ENCODE data around the gene FYN.
"Not testable (repeated sequence)": the region's sequence is repeated elsewhere in the genome, so short reads cannot be mapped to it uniquely, and the experiment has no call there.

The FYN gene

GRCh38 chr6:111850295-111850937 is 22.8 kb downstream of the FYN start:
- DNase-seq (ENCODE audit: low spot score): no peak

DNA sequence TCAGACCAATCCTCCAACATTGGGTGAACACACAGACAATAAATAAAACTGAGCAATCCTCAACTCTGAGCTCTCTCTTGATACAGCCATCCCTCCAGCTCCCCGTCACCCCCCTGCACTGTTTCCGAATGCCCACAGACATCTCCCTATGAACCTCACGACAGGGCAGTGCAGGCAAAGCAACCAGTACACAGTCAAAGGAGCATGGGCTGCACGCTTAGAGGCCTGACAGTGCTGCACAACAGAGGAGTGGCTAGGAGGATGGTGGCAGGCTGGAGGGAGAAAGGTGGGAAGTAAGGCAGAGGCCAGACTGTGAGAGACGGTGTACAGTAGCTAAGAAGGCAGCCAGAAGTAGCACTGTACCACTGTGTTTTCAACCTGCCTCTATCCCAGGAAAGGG is 24.0 kb downstream of the FYN start:
- no peak for DNase-seq (ENCODE audit: low spot score)

DNA sequence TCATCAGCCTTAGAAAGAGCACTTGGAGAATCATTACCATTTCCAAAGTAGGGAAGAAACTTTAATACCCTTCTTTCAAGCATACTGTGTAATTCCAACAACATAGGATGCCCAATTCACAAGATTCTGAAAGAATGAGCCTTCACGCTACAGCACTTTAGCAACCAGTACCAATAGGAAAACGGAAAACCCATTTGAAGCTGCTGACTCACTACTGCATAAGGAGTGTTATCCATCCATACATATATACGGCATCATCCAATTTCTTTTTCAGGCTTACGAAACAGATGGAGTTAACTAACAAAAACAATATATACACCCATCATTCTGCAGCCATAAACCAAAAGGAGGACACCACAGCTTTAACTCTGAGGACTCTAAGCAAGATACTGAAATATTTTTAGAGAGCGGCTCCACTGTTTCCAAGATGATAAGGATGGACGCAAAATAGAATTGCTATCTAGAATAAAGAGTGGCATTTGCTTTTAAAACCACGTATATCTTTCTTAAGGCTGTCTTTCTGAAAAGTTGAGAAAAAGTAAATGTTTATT is 24.9 kb downstream of the FYN start:
- DNase-seq (ENCODE audit: low spot score): no peak

- DNase-seq (ENCODE audit: low spot score): no peak
Measured at GRCh38 chr6:111846492-111847409, 26.5 kb downstream of the FYN start.

DNA sequence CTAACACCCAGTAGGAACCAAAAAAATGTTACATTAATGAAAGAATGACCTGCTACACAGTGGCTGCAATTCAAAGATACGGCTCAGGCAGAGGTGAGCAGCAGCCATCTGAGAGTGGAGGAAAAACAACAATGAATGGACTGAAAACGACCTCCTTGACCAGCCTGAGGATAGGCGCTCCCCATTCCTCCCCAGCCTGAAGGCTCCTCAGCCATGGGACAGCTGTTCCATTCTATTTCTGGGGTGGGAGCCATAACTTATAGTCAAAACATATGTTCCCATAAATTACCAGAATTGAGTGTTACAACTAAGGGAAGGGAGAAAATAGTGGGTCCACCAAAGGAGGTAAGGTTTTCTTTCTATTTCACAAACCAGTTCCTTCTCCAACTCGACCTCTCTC is 27.2 kb downstream of the FYN start:
- DNase-seq (ENCODE audit: low spot score): no peak

- no peak for DNase-seq (ENCODE audit: low spot score)
Measured at GRCh38 chr6:111845441-111845871, 27.8 kb downstream of the FYN start.

DNA sequence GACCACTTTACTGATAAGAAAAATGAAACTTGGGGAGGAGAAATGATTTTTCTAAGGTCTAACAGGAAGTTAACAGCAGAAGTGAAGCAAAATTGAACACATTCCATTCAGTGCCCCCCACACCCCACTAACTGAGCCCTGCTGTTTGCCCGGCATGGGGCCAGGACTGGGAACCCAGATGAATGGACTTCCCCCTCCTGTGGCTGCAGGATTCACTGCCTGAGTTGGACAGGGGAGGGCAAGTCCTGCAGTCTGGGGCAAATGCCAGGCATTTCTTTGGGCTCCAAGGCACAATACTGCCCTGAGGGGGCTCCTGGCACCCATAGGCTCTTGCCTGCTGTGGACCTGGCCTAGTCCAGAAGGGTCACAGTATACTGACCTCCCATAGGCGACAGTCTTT is 28.3 kb downstream of the FYN start:
- DNase-seq (ENCODE audit: low spot score): no peak

DNA sequence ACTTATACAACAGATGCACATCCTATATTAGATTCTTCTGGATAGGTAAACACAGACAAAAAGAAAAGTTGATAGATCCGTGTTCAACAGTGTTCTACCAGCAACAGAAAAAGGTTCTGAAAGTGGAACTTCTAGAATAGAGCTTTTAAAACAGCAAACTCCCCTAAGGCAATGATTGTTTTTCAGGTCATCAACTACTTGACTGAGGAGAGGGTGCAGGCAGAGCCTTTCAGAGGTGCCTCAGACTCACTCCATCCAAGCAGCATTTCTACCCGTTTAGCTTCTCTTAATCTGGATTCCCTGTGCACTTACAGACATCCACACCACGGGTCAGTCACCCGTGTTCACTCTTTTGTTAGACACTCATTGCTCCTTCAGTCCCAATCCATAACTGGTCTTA is 28.9 kb downstream of the FYN start:
- no peak for DNase-seq (ENCODE audit: low spot score)

- no peak for DNase-seq (ENCODE audit: low spot score)
Measured at GRCh38 chr6:111843347-111844147, 29.7 kb downstream of the FYN start.

DNA sequence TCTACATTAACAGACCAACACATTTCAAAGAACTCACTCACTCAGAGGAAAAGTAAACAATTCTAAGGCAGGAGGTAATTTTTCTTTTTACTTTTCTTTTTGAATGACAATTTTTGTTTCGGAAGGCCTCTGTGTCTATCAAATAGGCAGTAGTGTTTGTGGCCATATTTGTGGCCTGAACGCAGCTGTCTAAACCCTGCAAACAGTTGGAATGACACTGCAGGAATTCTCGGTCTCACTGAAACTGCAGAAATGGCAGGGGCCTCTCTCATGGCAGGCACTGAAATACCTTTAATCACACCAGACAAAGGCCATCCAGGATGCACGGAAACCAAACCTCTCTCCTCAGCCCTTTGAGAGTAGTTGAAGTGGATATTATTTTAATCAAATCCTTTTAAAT is 30.4 kb downstream of the FYN start:
- peak; percentile 17 for DNase-seq (ENCODE audit: low spot score)

- no peak for DNase-seq (ENCODE audit: low spot score)
Measured at GRCh38 chr6:111842271-111842822, 30.9 kb downstream of the FYN start.

DNA sequence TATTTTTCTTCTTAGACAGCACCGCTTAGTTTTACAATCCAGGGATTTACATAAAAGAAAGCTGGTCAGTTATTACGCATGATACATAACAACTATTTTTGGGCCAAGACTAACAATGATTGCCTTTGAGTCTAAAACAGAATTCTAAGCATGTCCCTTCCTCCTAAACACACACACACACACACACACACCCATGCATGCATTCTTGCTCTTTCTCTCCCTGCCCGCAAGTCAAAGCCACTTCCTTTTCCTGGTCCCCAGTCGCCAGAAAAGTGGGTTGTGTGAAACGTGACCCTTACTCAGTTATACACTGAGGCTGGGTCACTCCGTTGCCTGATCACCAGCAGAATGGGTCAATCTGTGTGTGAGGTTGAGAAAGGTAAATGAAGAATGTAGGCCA is 31.4 kb downstream of the FYN start:
- peak; percentile 60 for DNase-seq (ENCODE audit: low spot score)

GRCh38 chr6:111840803-111841202 is 32.4 kb downstream of the FYN start:
- DNase-seq (ENCODE audit: low spot score): no peak

DNA sequence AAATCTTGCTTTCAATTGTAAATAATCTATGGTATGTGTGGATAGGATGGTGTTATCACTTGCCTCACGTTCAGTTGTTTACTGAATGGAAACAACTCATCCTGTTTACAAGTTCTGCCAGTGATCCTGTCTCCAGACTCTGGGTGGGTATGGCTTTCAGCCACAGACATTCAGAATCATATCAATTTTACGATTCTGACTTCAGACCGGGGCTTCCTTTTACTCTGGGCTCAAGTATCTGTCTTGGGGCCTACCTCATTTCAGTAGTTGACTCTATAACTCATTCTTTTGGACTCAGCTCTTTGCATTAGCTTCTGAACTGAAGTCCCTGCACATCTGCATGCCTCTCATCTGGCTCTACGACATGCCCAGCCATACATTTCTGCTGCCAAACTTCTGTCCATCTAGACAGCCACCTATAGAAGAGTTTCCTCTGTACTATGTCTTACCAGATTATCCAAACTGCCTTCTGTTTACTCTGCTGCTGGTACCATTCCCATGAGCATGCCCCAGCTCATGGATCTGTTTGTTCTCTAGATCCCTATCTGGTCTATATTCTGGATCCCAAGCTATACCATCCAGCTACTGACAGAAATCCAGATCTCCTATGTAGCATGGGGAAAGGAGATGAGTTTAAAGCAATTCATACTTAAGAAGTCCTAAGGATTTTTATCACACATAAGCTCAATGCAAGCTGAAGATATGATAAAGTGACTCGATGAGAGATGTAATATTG is 34.3 kb downstream of the FYN start:
- no peak for DNase-seq (ENCODE audit: low spot score)

DNA sequence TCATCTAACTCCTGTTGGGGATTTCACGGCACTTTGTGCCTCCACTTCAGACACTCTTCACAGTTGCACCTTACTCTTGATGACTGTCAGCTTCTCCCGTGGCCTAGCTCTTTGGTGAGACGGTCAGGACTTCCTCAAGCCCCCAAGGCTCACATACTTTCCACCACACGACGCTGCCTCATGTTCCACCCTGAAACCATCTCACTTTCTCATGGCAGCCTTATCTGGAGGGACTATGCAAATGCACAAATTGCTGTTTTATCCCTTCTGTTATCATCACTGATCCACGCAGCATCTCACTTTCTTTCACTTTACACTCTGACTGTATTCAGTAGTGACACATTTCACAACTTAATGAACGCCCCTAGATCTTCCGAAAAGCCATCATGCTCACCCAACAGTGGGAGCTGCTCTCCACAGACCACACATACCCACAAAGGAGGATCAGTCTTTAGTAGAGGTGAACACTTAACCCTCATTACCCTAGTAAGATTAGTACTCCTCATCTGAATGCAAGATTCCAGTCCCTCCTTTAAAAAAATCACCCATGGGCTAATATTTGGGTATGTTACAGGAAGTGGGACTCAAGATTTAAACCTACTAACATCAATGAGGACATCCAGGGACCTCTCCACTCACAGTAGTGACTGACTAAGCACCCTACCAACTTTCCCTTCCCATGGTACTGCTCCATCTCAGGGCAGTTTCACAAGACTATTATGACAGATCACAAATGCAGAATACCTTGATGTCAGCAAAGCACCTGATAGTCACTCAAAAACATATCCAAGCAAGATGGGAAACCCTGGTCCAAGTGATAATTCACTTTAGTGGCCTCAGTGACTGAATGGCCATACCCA is 35.4 kb downstream of the FYN start:
- no peak for DNase-seq (ENCODE audit: low spot score)

GRCh38 chr6:111837007-111837406 is 36.2 kb downstream of the FYN start:
- DNase-seq (ENCODE audit: low spot score): no peak

- DNase-seq (ENCODE audit: low spot score): no peak
Measured at GRCh38 chr6:111835807-111836206, 37.4 kb downstream of the FYN start.

GRCh38 chr6:111835398-111835797 is 37.9 kb downstream of the FYN start:
- DNase-seq (ENCODE audit: low spot score): not testable (repeated sequence)

DNA sequence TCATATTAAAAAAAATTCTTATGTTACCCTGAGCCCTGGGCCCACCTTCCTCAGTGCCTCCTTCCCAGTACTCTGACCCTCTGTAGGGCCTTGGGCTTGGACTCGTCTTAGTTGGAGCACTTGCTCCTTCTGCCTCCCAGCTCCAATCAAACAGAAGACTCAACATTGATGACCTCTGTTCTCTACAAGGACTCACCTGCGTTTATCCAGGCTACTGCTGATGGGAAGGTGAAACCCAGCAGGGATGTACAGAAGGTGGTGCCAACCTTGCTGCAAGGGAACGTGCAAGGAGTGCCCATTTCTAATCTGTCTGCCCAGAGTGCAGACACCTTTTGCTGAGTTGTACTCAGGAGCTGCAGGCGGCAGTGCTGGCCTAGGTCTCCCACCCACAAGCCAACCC is 38.9 kb downstream of the FYN start:
- no peak for DNase-seq (ENCODE audit: low spot score)

DNA sequence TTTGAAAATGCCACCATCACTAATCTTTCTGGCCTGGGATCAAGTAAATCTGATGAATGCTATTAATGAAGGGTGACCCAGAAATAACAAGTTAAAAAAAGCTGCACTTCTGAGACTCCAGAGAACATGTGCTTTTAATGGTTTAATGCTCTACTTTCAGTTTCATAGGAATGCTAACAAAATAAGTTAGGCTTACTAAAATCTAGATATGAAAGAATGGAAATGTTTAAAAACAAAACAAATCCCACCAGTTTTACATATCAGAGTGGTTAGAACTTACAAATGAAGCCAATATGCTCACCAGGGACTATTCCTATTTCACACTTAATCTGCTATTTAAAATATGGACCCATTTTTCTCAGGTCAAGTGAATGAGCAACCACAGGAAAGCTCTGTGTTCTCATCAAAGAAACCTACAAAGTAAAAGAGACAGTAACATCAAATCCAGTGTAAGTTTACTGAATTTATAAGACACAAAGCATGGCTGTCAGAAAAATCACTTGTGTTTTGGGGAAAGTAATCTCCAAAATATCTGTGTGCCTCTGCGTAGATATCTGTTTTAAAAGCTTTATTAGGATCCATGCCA is 40.3 kb downstream of the FYN start:
- no peak for DNase-seq (ENCODE audit: low spot score)
